Thoracic aorta (tissue), 2 donors: ENCODE measurements around the gene SUSD4. TPM values are rescaled to one million over a fixed set of nuclear protein-coding genes. Genes with fewer than 3 reads are reported as not detected.

ENCODE experiments used
- ATAC-seq: fragments of 150-250 bp; one replicate; pipeline ENCODE4 v1.8.0; 2017; ENCODE audit warnings: low read depth; ENCODE audit not compliant: insufficient number of reproducible peaks, low FRiP score
- DNase-seq: peaks from one replicate; pipeline ENCODE4 v3.0.0-alpha.2; 2020; ENCODE audit warnings: low spot score
- H3K27ac ChIP-seq, 2 donors: fragments of 200-600 bp; sonication (generic); 1 replicate in 1 of 2; 2 replicates in 1 of 2; pipeline ENCODE4 v1.5.1; 2016; ENCODE audit warnings: mild to moderate bottlenecking in 2 of 2, moderate library complexity in 2 of 2
- H3K27me3 ChIP-seq: fragments of 200-600 bp; sonication (generic); replicated peaks from 2 replicates; pipeline ENCODE4 v1.6.0; 2016; ENCODE audit warnings: mild to moderate bottlenecking; ENCODE audit not compliant: insufficient read depth
- H3K36me3 ChIP-seq: fragments of 200-600 bp; sonication (generic); one replicate; pipeline ENCODE4 v1.5.1; 2016
- H3K4me1 ChIP-seq, 2 donors: fragments of 200-600 bp; sonication (generic); 1 replicate in 1 of 2; 2 replicates in 1 of 2; pipeline versions ENCODE4 v1.5.1 to v1.6.0; 2016; ENCODE audit warnings: low read depth in 2 of 2, mild to moderate bottlenecking in 1 of 2; ENCODE audit not compliant: control insufficient read depth in 1 of 2
- H3K4me3 ChIP-seq: fragments of 200-600 bp; sonication (generic); 2 replicates; pipeline ENCODE4 v1.5.1; 2016; ENCODE audit warnings: mild to moderate bottlenecking
- H3K9me3 ChIP-seq: fragments of 200-600 bp; sonication (generic); 2 replicates; pipeline ENCODE4 v1.5.1; 2016
- total RNA-seq, 2 donors: library from RNA; depleted of rRNA; stranded (reverse); fragments of >200 nt; gene quantifications; one replicate each; pipeline versions ENCODE4 v1.1.0 to v1.2.3, GENCODE V29; 2016
- TF ChIP-seq, protein P1 (sequence below): fragments of 200-600 bp; sonication (generic); IDR thresholded peaks from one replicate; pipeline ENCODE4 v1.5.1; 2019; ENCODE audit warnings: antibody characterized with exemption

Gene SUSD4
- total RNA-seq, 2 donors from 2014 or later: 1.6 TPM; not detected in 1

DNA sequence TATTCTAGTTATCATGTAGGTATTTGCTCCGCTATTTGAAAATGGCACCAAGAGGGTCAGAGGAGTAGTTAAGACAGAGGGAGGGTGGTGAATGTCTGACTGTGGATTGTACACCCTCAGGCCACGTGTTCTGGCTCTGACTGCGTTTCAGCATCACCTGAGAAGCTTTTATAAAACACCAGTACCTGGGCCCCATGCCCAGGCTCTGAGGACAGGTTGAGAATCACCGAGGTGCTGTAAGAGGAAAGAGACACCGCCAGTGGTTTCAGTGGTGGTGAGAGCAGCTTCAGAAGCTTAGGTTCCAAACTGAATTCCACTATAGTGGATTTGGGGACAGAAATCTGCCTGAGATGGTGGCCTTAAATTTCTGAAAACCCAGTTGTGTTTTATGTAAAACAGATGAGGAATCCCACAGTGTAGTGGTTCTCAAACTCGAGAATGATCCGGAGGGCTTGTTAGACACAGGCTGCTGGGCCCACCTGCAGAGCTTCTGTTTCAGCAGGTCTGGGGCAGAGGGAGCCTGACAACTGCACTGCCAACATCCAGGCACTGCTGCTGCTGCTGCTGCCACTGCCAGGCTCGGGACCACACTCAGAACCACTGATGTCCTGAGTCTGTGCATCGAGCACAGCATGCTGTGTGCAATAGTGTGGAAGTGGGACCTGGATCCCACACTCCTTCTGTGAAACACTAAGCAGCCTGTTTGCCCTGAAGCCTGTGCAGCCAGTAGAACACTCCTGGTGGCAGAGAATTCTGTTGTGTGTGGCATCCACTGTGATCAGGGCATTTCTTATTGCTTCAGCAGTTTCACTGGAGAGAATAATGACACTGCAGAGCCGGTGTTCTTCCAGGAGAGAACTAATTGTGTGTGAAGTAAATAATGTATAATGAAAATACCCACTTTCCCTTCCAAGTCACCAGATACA lies 98.7 kb downstream of the SUSD4 start:
- H3K9me3 ChIP-seq: no peaks in the 10 kb centered on the region
- ATAC-seq (no peak), DNase-seq (no peak)
- no peak overlapping the region for H3K4me3 ChIP-seq
- H3K36me3 ChIP-seq: no peaks in the 10 kb centered on the region
- H3K4me1 ChIP-seq: no peaks in the 10 kb centered on the region
- no peaks in the 10 kb centered on the region for H3K27me3 ChIP-seq
- H3K27ac ChIP-seq: no peak overlapping the region
- TF ChIP-seq, protein P1, sequence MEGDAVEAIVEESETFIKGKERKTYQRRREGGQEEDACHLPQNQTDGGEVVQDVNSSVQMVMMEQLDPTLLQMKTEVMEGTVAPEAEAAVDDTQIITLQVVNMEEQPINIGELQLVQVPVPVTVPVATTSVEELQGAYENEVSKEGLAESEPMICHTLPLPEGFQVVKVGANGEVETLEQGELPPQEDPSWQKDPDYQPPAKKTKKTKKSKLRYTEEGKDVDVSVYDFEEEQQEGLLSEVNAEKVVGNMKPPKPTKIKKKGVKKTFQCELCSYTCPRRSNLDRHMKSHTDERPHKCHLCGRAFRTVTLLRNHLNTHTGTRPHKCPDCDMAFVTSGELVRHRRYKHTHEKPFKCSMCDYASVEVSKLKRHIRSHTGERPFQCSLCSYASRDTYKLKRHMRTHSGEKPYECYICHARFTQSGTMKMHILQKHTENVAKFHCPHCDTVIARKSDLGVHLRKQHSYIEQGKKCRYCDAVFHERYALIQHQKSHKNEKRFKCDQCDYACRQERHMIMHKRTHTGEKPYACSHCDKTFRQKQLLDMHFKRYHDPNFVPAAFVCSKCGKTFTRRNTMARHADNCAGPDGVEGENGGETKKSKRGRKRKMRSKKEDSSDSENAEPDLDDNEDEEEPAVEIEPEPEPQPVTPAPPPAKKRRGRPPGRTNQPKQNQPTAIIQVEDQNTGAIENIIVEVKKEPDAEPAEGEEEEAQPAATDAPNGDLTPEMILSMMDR: no peak

DNA sequence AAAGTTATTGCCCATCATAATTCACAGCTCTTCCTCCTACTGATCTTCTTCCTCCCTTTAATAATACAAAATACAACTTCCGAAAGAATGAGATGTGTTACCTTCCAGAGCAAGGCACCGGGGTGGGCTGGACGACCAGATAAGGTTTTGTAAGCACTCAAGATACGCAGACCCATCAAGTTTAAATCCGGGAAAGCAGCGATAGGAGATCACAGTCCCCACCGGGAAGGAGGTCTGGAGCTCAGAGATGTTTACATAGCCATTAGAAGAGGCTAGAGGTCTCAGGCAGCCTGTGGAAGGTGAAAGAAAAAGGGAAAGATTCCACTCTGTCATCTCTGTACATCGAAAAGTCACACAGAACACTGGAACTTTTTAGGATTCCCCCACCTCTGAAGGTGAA lies 99.4 kb downstream of the SUSD4 start:
- ATAC-seq: no peak
- Histone ChIP-seq H3K27ac (no peak overlapping the region), H3K9me3 (no peaks in the 10 kb centered on the region), H3K4me3 (no peak overlapping the region), H3K36me3 (no peaks in the 10 kb centered on the region), H3K4me1 (no peaks in the 10 kb centered on the region), H3K27me3 (no peaks in the 10 kb centered on the region)
- DNase-seq: no peak
- TF ChIP-seq, protein P1: no peak

DNA sequence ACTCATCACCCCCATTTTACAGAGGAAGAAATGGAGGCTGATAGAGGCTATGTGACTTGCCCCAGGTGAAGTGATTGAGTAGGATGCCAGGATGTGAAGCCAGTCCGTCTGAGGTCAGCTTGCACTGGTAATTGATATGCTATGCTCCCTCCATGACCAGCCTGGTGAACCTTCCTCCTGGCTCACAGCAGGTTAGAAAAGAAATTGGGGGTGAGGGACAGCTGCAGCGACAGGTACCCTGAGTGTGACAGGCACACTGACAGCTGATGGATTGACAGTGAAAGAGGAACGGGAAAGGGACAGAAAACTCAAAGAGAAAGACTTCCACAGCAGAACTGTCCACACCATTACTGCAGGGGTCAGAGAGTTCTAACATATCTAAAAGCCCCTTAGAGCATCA lies 102.1 kb downstream of the SUSD4 start:
- no peak overlapping the region for H3K27ac ChIP-seq
- no peaks in the 10 kb centered on the region for H3K4me1 ChIP-seq
- H3K9me3 ChIP-seq: no peaks in the 10 kb centered on the region
- no peaks in the 10 kb centered on the region for H3K27me3 ChIP-seq
- ATAC-seq: no peak
- no peak overlapping the region for H3K4me3 ChIP-seq
- no peak for DNase-seq
- H3K36me3 ChIP-seq: no peaks in the 10 kb centered on the region
- TF ChIP-seq, protein P1: no peak

DNA sequence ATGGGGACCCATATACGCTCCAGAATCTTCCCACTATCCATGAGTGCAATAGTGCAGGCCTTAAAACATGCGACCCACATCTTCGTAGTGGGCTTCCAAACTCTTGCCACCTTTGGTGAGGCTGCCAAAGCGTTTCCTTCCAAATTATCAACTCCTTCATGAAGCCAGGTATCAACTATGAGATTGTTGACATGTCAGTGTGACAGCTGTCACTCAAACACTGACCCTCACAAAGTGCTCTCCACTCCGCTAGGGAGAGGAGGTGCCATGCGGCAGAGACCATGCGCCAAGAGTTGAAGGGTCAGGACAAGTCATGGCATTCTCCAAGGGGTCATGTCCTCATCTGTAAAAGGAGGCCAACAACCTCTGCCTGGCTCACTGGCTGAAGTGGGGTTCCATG lies 103.3 kb downstream of the SUSD4 start:
- H3K27me3 ChIP-seq: no peaks in the 10 kb centered on the region
- H3K4me3 ChIP-seq: no peak overlapping the region
- no peaks in the 10 kb centered on the region for H3K9me3 ChIP-seq
- no peaks in the 10 kb centered on the region for H3K4me1 ChIP-seq
- ATAC-seq (no peak), DNase-seq (no peak)
- TF ChIP-seq, protein P1: no peak
- H3K36me3 ChIP-seq: no peaks in the 10 kb centered on the region
- H3K27ac ChIP-seq: no peak overlapping the region

DNA sequence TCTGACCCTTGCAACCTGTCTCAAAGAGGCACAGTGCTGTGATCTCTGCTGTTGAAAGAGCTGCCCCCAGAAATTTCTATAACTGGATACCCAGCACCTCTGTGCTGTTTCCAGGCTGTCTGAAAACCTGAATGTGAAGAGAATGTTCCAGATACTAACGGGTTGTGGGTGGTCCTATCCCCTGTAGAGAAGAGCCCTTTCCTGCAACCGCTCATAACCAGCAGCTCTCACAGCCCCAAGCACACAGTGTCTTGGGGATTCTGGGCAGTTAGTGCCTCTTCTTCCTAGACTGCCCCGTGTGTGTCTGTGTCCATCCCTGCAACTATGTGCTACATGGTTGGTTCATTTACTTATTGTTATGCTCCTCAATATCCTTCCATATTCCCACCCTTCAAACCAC lies 104.5 kb downstream of the SUSD4 start:
- H3K9me3 ChIP-seq: no peaks in the 10 kb centered on the region
- no peak overlapping the region for H3K27ac ChIP-seq
- H3K4me1 ChIP-seq: no peaks in the 10 kb centered on the region
- H3K36me3 ChIP-seq: no peaks in the 10 kb centered on the region
- no peak overlapping the region for H3K4me3 ChIP-seq
- TF ChIP-seq, protein P1: no peak
- H3K27me3 ChIP-seq: no peaks in the 10 kb centered on the region
- no peak for ATAC-seq
- DNase-seq: no peak
